ENCODE data around the gene OBSCN. TPM values are rescaled to one million over a fixed set of nuclear protein-coding genes. Genes with fewer than 3 reads are reported as not detected.

Gene OBSCN
- total and polyA plus RNA-seq, 2 of the 4 experiments (the other 2 are of a cell fraction), result 4.1 to 9.5 TPM

GRCh38 chr1:228370941-228371740, 163.3 kb downstream of the OBSCN start:
- intact Hi-C loops (cut with micrococcal nuclease) (no loop called here), dilution Hi-C loops (cut with HindIII; ENCODE audit: low sequenced_read_pairs, unreplicated experiment) (no loop called here), in situ Hi-C loops (cut with MboI; ENCODE audit: low sequenced_read_pairs) (no loop called here)
- Histone ChIP-seq H4K8ac (ENCODE audit: low read depth in 2 of 2, low read length in 2 of 2) (no peak overlapping the region), H3K4ac (ENCODE audit: low read depth, low read length) (no peak overlapping the region), H3K18ac (ENCODE audit: low read depth, low read length) (no peak overlapping the region), H3K27me3 (ENCODE audit: control insufficient read depth, insufficient read depth, low read length) (0 out of 2 replicates have a peak, but pooled peaks cover 3% of the 10 kb centered on the region), H3K56ac (ENCODE audit: extremely low read depth, insufficient read depth, low read length) (no peak overlapping the region), H3K4me2 (ENCODE audit: low read depth, low read length) (no peak overlapping the region), H2AK9ac (replicated peaks; ENCODE audit: low read depth, low read length, poor library complexity) (no peak overlapping the region), H3K79me1 (ENCODE audit: low read depth in 1 of 2, low read length in 2 of 2) (no peaks in the 10 kb centered on the region), H3K9me1 (ENCODE audit: insufficient read depth, low read length) (0 out of 2 replicates have a peak, but pooled peaks cover 4% of the 10 kb centered on the region), H2AFZ (replicated peaks; ENCODE audit: low read length, poor library complexity) (no peak overlapping the region), H2BK5ac (ENCODE audit: low read depth, low read length, poor library complexity, severe bottlenecking) (no peak overlapping the region), H3K36me3 (ENCODE audit: control insufficient read depth, insufficient read depth, low read length) (no peaks in the 10 kb centered on the region), H3K9ac (ENCODE audit: low read depth, low read length) (no peak overlapping the region), H3K27ac (ENCODE audit: insufficient read depth, low read length) (no peak overlapping the region), H3K4me3 (ENCODE audit: insufficient read depth, low read depth, low read length) (no peak overlapping the region), H2AK5ac (ENCODE audit: low read depth, low read length) (no peak overlapping the region), H3K14ac (replicated peaks; ENCODE audit: low read depth, low read length) (no peak overlapping the region), H4K91ac (ENCODE audit: insufficient read depth, low read depth, low read length) (no peak overlapping the region), H2BK20ac (ENCODE audit: low read depth, low read length) (no peak overlapping the region), H3K4me1 (ENCODE audit: control insufficient read depth, insufficient read depth, low read length) (peaks cover 12% of the 10 kb centered on the region; the same call in 1 of the 2 replicates), H4K20me1 (ENCODE audit: insufficient read depth, low read length) (no peaks in the 10 kb centered on the region), H3K9me3 (ENCODE audit: control insufficient read depth, insufficient read depth, low read length) (no peaks in the 10 kb centered on the region), H3K23ac (ENCODE audit: low read depth, low read length) (no peak overlapping the region), H2BK15ac (ENCODE audit: low read depth, low read length) (no peak overlapping the region), H2BK120ac (ENCODE audit: low read depth, low read length) (no peak overlapping the region), H4K5ac (ENCODE audit: low read depth, low read length) (no peak overlapping the region)
- POLR2A ChIA-PET (ENCODE audit: unreplicated experiment), result interaction anchor here (0.5 kb wide), 1 partner anchor 36 kb away, joined by 8 read pairs; no protein-coding TSS in a partner anchor
- no TSS peak for BruUV-seq (replicated peaks)
- WGBS, 2 experiments (ENCODE audit: extremely low coverage in 2 of 2, insufficient read length in 1 of 2), result 91% methylated on average over 28 of the region's 50 CpGs; no CpG with 5 or more reads in 1 of the 2 experiments
- DNase-seq, result no peak
- CTCF ChIA-PET, result no interaction called here
- TF ChIP-seq RFX5 (IDR thresholded peaks at IDR 0.05; ENCODE audit: low read depth, low read length), result no peak
- no peak for ATAC-seq (ENCODE audit: low read depth)
